Sigmoid colon (tissue), 7 donors: ENCODE data around the gene ITK. TPM values are rescaled to one million over a fixed set of nuclear protein-coding genes. Genes with fewer than 3 reads are reported as not detected.

Experiments
- DNase-seq: peaks from one replicate; pipeline ENCODE4 v3.0.0-alpha.2; 2019
- H3K27ac ChIP-seq, 4 donors: fragments of 200-600 bp; sonication (generic); one replicate each; pipeline ENCODE4 v1.5.1; 2016 to 2019; ENCODE audit warnings: mild to moderate bottlenecking in 1 of 4
- H3K27me3 ChIP-seq, 3 donors: fragments of 200-600 bp; sonication (generic); one replicate each; pipeline ENCODE4 v1.5.1; 2019; ENCODE audit warnings: mild to moderate bottlenecking in 1 of 3
- H3K36me3 ChIP-seq, 4 donors: fragments of 200-600 bp; sonication (generic); one replicate each; pipeline ENCODE4 v1.5.1; 2016 to 2019
- H3K4me1 ChIP-seq, 4 donors: fragments of 200-600 bp; sonication (generic); one replicate each; pipeline ENCODE4 v1.5.1; 2017 to 2019
- H3K4me3 ChIP-seq, 4 donors: fragments of 200-600 bp; sonication (generic); one replicate each; pipeline ENCODE4 v1.5.1; 2017 to 2019; ENCODE audit warnings: mild to moderate bottlenecking in 2 of 4, moderate library complexity in 1 of 4
- H3K9me3 ChIP-seq, 4 donors: fragments of 200-600 bp in 3 of 4; sonication (generic) in 3 of 4; one replicate each; pipeline versions ENCODE4 v1.5.1 to v1.6.1; 2013 to 2019
- CTCF ChIP-seq, 4 experiments: fragments of 450-650 bp in 3 of 4; fragments of 200-600 bp in 1 of 4; IDR thresholded peaks; one replicate each; pipeline ENCODE4 v1.5.1; 2016 to 2019; ENCODE audit warnings: antibody characterized with exemption in 4 of 4, mild to moderate bottlenecking in 3 of 4, moderate library complexity in 2 of 4
- EP300 ChIP-seq, 4 donors: sonication (generic); formaldehyde crosslinking; IDR thresholded peaks; one replicate each; pipeline ENCODE4 v1.6.1; 2017; ENCODE audit warnings: antibody characterized with exemption in 4 of 4
- POLR2A ChIP-seq, 2 donors: fragments of 450-650 bp; IDR thresholded peaks; one replicate each; pipeline ENCODE4 v1.6.1; 2016; ENCODE audit warnings: antibody characterized with exemption in 2 of 2, mild to moderate bottlenecking in 2 of 2, moderate library complexity in 2 of 2
- POLR2AphosphoS5 ChIP-seq, 4 donors: sonication (generic); formaldehyde crosslinking; IDR thresholded peaks; one replicate each; pipeline ENCODE4 v1.6.1; 2017; ENCODE audit warnings: antibody characterized with exemption in 4 of 4
- WGBS, 2 donors: extraction: QIAGEN DNeasy Blood & Tissue Kit; methylation state at CpG; one replicate each; pipeline ENCODE4 v1.1.7; 2013; 5-methylcytosine and 5-hydroxymethylcytosine counted together
- intact Hi-C: fragments of 100-400 bp; cut with DNase I; formaldehyde crosslinking; loops from one replicate; pipeline ENCODE4 v1.15.1; 2023
- polyA plus RNA-seq, 3 donors: library from polyadenylated mRNA; stranded (reverse); fragments of 200-250 nt; gene quantifications; one replicate each; pipeline ENCODE4 v1.2.3, GENCODE V29; 2013
- total RNA-seq, 4 donors: library from RNA; depleted of rRNA; stranded (reverse); fragments of >200 nt; gene quantifications; one replicate each; pipeline ENCODE4 v1.1.0, GENCODE V29; 2016
- donor health status: healthy with polysubstance abuse.
- donor health status: Bipolar disorder and iron deficiency.
- donor health status: healthy.

ITK gene
- total and polyA plus RNA-seq, 7 donors = 0.60 to 15.1 (median 1.5) TPM

- no peaks in the 10 kb centered on the region for H3K9me3 ChIP-seq
- intact Hi-C loops = no loop called here
- H3K27ac ChIP-seq = no peak overlapping the region
- DNase-seq = no peak
- 85 to 89% methylated on average over 7 of the region's 7 CpGs for WGBS, 2 donors
- no peaks in the 10 kb centered on the region for H3K36me3 ChIP-seq
- no peaks in the 10 kb centered on the region for H3K4me1 ChIP-seq
- no peaks in the 10 kb centered on the region for H3K27me3 ChIP-seq
- no peak overlapping the region for H3K4me3 ChIP-seq
- TF ChIP-seq EP300 (IDR thresholded peaks at IDR 0.05) = no peak
- TF ChIP-seq POLR2AphosphoS5 (IDR thresholded peaks at IDR 0.05) = no peak
- TF ChIP-seq CTCF (IDR thresholded peaks at IDR 0.05) = no peak
- TF ChIP-seq POLR2A (IDR thresholded peaks at IDR 0.05) = no peak
Measured at GRCh38 chr5:157294407-157295091, 113.9 kb downstream of the ITK start.

GRCh38 chr5:157295247-157295646 lies 114.6 kb downstream of the ITK start:
- no peaks in the 10 kb centered on the region for H3K27me3 ChIP-seq
- intact Hi-C loops = no loop called here

GRCh38 chr5:157300564-157300963 lies 119.9 kb downstream of the ITK start:
- Histone ChIP-seq H3K27ac (no peak overlapping the region), H3K4me1 (no peaks in the 10 kb centered on the region), H3K36me3 (no peaks in the 10 kb centered on the region), H3K9me3 (no peaks in the 10 kb centered on the region), H3K4me3 (no peak overlapping the region), H3K27me3 (no peaks in the 10 kb centered on the region)
- TF ChIP-seq POLR2AphosphoS5 (IDR thresholded peaks at IDR 0.05) = no peak
- TF ChIP-seq CTCF (IDR thresholded peaks at IDR 0.05) = no peak
- no peak for TF ChIP-seq POLR2A (IDR thresholded peaks at IDR 0.05)
- no peak for TF ChIP-seq EP300 (IDR thresholded peaks at IDR 0.05)
- no peak for DNase-seq
- intact Hi-C loops = no loop called here
- WGBS, 2 donors = 93 to 94% methylated on average over 10 of the region's 10 CpGs

More at GRCh38 chr5:157295247-157295646, 114.6 kb downstream of the ITK start:
- Histone ChIP-seq H3K4me1 (no peaks in the 10 kb centered on the region), H3K27ac (no peak overlapping the region), H3K4me3 (no peak overlapping the region), H3K9me3 (no peaks in the 10 kb centered on the region), H3K36me3 (no peaks in the 10 kb centered on the region)
- WGBS, 2 donors = 13 to 60% methylated on average over 1 of the region's 1 CpG
- no peak for DNase-seq
- TF ChIP-seq EP300 (IDR thresholded peaks at IDR 0.05) = no peak
- no peak for TF ChIP-seq POLR2A (IDR thresholded peaks at IDR 0.05)
- TF ChIP-seq POLR2AphosphoS5 (IDR thresholded peaks at IDR 0.05) = no peak
- no peak for TF ChIP-seq CTCF (IDR thresholded peaks at IDR 0.05)

GRCh38 chr5:157301066-157301465 lies 120.4 kb downstream of the ITK start:
- Histone ChIP-seq H3K36me3 (no peaks in the 10 kb centered on the region), H3K4me3 (no peak overlapping the region), H3K27me3 (no peaks in the 10 kb centered on the region), H3K27ac (no peak overlapping the region), H3K9me3 (no peaks in the 10 kb centered on the region), H3K4me1 (no peaks in the 10 kb centered on the region)
- TF ChIP-seq POLR2A (IDR thresholded peaks at IDR 0.05) (no peak), CTCF (IDR thresholded peaks at IDR 0.05) (no peak), POLR2AphosphoS5 (IDR thresholded peaks at IDR 0.05) (no peak), EP300 (IDR thresholded peaks at IDR 0.05) (no peak)
- intact Hi-C loops = no loop called here
- no peak for DNase-seq

GRCh38 chr5:157303023-157303422 lies 122.4 kb downstream of the ITK start:
- WGBS, 2 donors = 94 to 96% methylated on average over 5 of the region's 5 CpGs
- Histone ChIP-seq H3K9me3 (no peaks in the 10 kb centered on the region), H3K4me3 (no peak overlapping the region), H3K36me3 (no peaks in the 10 kb centered on the region), H3K4me1 (no peaks in the 10 kb centered on the region), H3K27ac (no peak overlapping the region), H3K27me3 (no peaks in the 10 kb centered on the region)
- no peak for DNase-seq
- no peak for TF ChIP-seq POLR2AphosphoS5 (IDR thresholded peaks at IDR 0.05)
- no peak for TF ChIP-seq POLR2A (IDR thresholded peaks at IDR 0.05)
- TF ChIP-seq EP300 (IDR thresholded peaks at IDR 0.05) = no peak
- TF ChIP-seq CTCF (IDR thresholded peaks at IDR 0.05) = no peak
- intact Hi-C loops = no loop called here
